Raji (cell line): ENCODE data around the gene PPP1R3G.

Experiments used
- POLR2A ChIP-seq: IDR thresholded peaks from 2 replicates; pipeline ENCODE4 v1.6.1; 2011; ENCODE audit warnings: low read depth, low read length, control low read depth; ENCODE audit not compliant: insufficient read depth

Gene PPP1R3G

GRCh38 chr6:5121479-5121878 lies 36.3 kb downstream of the PPP1R3G start:
- no peak for TF ChIP-seq POLR2A

GRCh38 chr6:5121956-5122355 lies 36.8 kb downstream of the PPP1R3G start:
- no peak for TF ChIP-seq POLR2A

GRCh38 chr6:5122504-5123112 lies 37.5 kb downstream of the PPP1R3G start:
- TF ChIP-seq POLR2A: no peak

GRCh38 chr6:5123296-5124143 lies 38.4 kb downstream of the PPP1R3G start:
- TF ChIP-seq POLR2A: no peak

- no peak for TF ChIP-seq POLR2A
These were observed 39.4 kb downstream of the PPP1R3G start for GRCh38 chr6:5124526-5124925.

GRCh38 chr6:5125152-5126006 lies 40.2 kb downstream of the PPP1R3G start:
- no peak for TF ChIP-seq POLR2A

- no peak for TF ChIP-seq POLR2A
These were observed 41.1 kb downstream of the PPP1R3G start for GRCh38 chr6:5126214-5126613.

GRCh38 chr6:5127106-5127687 lies 42.1 kb downstream of the PPP1R3G start:
- no peak for TF ChIP-seq POLR2A

- no peak for TF ChIP-seq POLR2A
These were observed 43.2 kb downstream of the PPP1R3G start for GRCh38 chr6:5128351-5128750.

GRCh38 chr6:5130135-5130866 lies 45.2 kb downstream of the PPP1R3G start:
- TF ChIP-seq POLR2A: no peak

GRCh38 chr6:5132731-5133130 lies 47.6 kb downstream of the PPP1R3G start:
- TF ChIP-seq POLR2A: no peak

- no peak for TF ChIP-seq POLR2A
These were observed 48.8 kb downstream of the PPP1R3G start for GRCh38 chr6:5133943-5134342.

GRCh38 chr6:5135788-5136376 lies 50.7 kb downstream of the PPP1R3G start:
- no peak for TF ChIP-seq POLR2A

GRCh38 chr6:5136851-5137250 lies 51.7 kb downstream of the PPP1R3G start:
- no peak for TF ChIP-seq POLR2A
